ENCODE data around the gene VAV3. TPM values are rescaled to one million over a fixed set of nuclear protein-coding genes. Genes with fewer than 3 reads are reported as not detected.
A peak's percentile ranks its signal among the peaks of the same experiment; 100 is the strongest.

Gene VAV3
- total and polyA plus RNA-seq, 2 of the 8 experiments (the other 6 are each of a cell fraction or from before 2014, with no cell fraction given), result 2.9 to 7.9 TPM

GRCh38 chr1:107525145-107525544 lies 439.8 kb downstream of the VAV3 start:
- no peaks in the 10 kb centered on the region for H3K79me1 ChIP-seq (ENCODE audit: low read depth, low read length)
- no peak overlapping the region for H4K91ac ChIP-seq (replicated peaks; ENCODE audit: insufficient read length, low read length)
- no peaks in the 10 kb centered on the region for H3K9me3 ChIP-seq (ENCODE audit: insufficient read depth in 2 of 2, low read depth in 1 of 2, low read length in 1 of 2)
- H2BK20ac ChIP-seq (ENCODE audit: low read length), result no peak overlapping the region
- no peak overlapping the region for H2AK5ac ChIP-seq (ENCODE audit: low read depth, low read length)
- no peak overlapping the region for H3K56ac ChIP-seq (replicated peaks; ENCODE audit: insufficient read length, low read depth, low read length)
- H3K4me3 ChIP-seq (ENCODE audit: extremely low read depth in 1 of 4, insufficient read depth in 2 of 4, low read depth in 3 of 4, low read length in 4 of 4), result no peak overlapping the region
- no peaks in the 10 kb centered on the region for H3K79me2 ChIP-seq (ENCODE audit: control insufficient read depth in 1 of 2, insufficient read depth in 2 of 2, low read length in 2 of 2)
- H4K20me1 ChIP-seq (replicated peaks in 1 of 2; ENCODE audit: control insufficient read depth in 1 of 2, insufficient read depth in 2 of 2, low read length in 2 of 2), result no peaks in the 10 kb centered on the region
- no peak overlapping the region for H2AFZ ChIP-seq (ENCODE audit: low read length)
- H3K27ac ChIP-seq (ENCODE audit: low read depth, low read length), result no peak overlapping the region
- 91% methylated on average over 1 of the region's 1 CpG; no CpG with 5 or more reads in 1 of the 2 experiments for WGBS, 2 experiments (ENCODE audit: extremely low coverage in 1 of 2, insufficient coverage in 1 of 2, insufficient read length in 1 of 2, insufficient replicate concordance in 2 of 2, low coverage in 1 of 2, low lambda C conversion rate in 2 of 2, missing lambda C conversion rate in 1 of 2)
- no peak overlapping the region for H2BK120ac ChIP-seq (replicated peaks; ENCODE audit: low read depth, low read length)
- H4K5ac ChIP-seq (ENCODE audit: insufficient read length, low read depth, low read length), result no peak overlapping the region
- peaks cover 0 to 10% (median 7%) of the 10 kb centered on the region in 4 experiments; a peak in 4 of 7 replicates for H3K4me1 ChIP-seq (replicated peaks in 1 of 4; ENCODE audit: control insufficient read depth in 3 of 4, insufficient read depth in 4 of 4, low read length in 3 of 4)
- FAIRE-seq (no peak), DNase-seq (ENCODE audit: low read depth in 1 of 2, low spot score in 2 of 2) (no peak)
- H3K14ac ChIP-seq (ENCODE audit: insufficient read length), result no peak overlapping the region
- no peaks in the 10 kb centered on the region for H3K36me3 ChIP-seq (ENCODE audit: control insufficient read depth in 2 of 4, insufficient read depth in 4 of 4, low read length in 3 of 4)
- no peak overlapping the region for H3K9ac ChIP-seq (replicated peaks in 1 of 4; ENCODE audit: extremely low read depth in 1 of 4, low read depth in 3 of 4, low read length in 3 of 4)
- H2BK5ac ChIP-seq (ENCODE audit: low read depth, low read length), result no peak overlapping the region
- no peak overlapping the region for H3K18ac ChIP-seq (ENCODE audit: extremely low read depth, low read length)
- ChIA-PET POLR2A (ENCODE audit: partially characterized antibody) (no interaction called here), CTCF (ENCODE audit: partially characterized antibody) (interaction anchor here (0.7 to 1.9 kb wide), 3 partner anchors 14 to 248 kb away, joined by 3 to 8 read pairs (median 3); no protein-coding TSS in a partner anchor)
- H3K23me2 ChIP-seq (ENCODE audit: low read depth, low read length), result no peaks in the 10 kb centered on the region
- H3K4me2 ChIP-seq (ENCODE audit: insufficient read depth in 1 of 2, low read depth in 2 of 2, low read length in 2 of 2), result no peak overlapping the region
- H2BK12ac ChIP-seq (ENCODE audit: low read depth, low read length), result no peak overlapping the region
- H3K27me3 ChIP-seq (replicated peaks in 1 of 4; ENCODE audit: control insufficient read depth in 3 of 4, extremely low read depth in 1 of 4, insufficient read depth in 3 of 4, low read length in 3 of 4), result no peaks in the 10 kb centered on the region
- H2BK15ac ChIP-seq (ENCODE audit: low read length), result no peak overlapping the region
- H3K23ac ChIP-seq (ENCODE audit: insufficient read length), result no peak overlapping the region
- H4K8ac ChIP-seq (ENCODE audit: extremely low read depth, insufficient read depth, low read length), result no peak overlapping the region
- H3K4ac ChIP-seq (replicated peaks; ENCODE audit: insufficient read length, low read depth, low read length), result no peak overlapping the region
- TF ChIP-seq CREB1 (IDR thresholded peaks at IDR 0.05), result no peak
- TF ChIP-seq CEBPB (IDR thresholded peaks at IDR 0.05; ENCODE audit: low read depth, low read length), result peak; percentile 97
